PC-3 (cell line): Measurements from ENCODE around the gene OTUD3.

Experiments
- CTCF ChIP-seq: fragments of 300-600 bp; sonication (generic); conservative IDR thresholded peaks from 2 replicates; pipeline ENCODE4 v1.5.1; 2017; ENCODE audit warnings: antibody characterized with exemption, low read depth, mild to moderate bottlenecking, low read length
- EZH2 ChIP-seq: fragments of 300-600 bp; sonication (generic); IDR thresholded peaks from one replicate; pipeline ENCODE4 v1.6.1; 2017; ENCODE audit warnings: antibody characterized with exemption, mild to moderate bottlenecking, low read length; ENCODE audit not compliant: unreplicated experiment

DNA sequence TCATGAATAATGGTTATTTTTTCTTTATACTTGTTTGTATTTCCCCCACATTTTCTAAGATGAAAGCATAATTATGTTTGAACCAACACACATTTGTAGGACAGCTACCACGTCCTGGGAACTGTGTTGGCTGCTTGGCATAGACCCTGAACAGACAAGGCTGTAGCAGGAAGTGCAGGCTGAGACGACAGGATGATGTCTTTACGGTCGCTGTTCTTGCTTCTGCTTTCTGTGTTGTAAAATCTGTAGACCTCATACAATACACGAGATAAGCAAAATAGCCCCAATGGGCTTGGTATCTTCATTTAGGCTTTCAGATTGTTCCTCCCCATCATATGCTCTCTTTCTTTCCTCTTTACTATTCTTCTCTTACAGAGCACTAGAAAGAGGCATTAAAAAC lies 23.3 kb upstream of the OTUD3 start:
- TF ChIP-seq CTCF (no peak), EZH2 (no peak)
